Mucosa of descending colon (tissue), 3 donors: ENCODE measurements around the gene HNRNPUL1. TPM values are rescaled to one million over a fixed set of nuclear protein-coding genes. Genes with fewer than 3 reads are reported as not detected.

Experiments used
- ATAC-seq: fragments of 200-7000 bp; cut with Tn5 transposase; one replicate; pipeline ENCODE4 v1.9.1; 2020; ENCODE audit warnings: mild to moderate bottlenecking, moderate library complexity
- DNase-seq, 3 donors: peaks; one replicate each; pipeline ENCODE4 v3.0.0-alpha.2; 2020
- H3K36me3 ChIP-seq: fragments of 200-600 bp; one replicate; pipeline ENCODE4 v1.8.0; 2021; ENCODE audit warnings: low read depth, mild to moderate bottlenecking
- H3K4me1 ChIP-seq: fragments of 200-600 bp; one replicate; pipeline ENCODE4 v1.8.0; 2021; ENCODE audit warnings: low read depth, mild to moderate bottlenecking
- H3K4me3 ChIP-seq: fragments of 200-600 bp; one replicate; pipeline ENCODE4 v1.8.0; 2021; ENCODE audit warnings: mild to moderate bottlenecking
- H3K9me3 ChIP-seq: fragments of 200-600 bp; one replicate; pipeline ENCODE4 v1.8.0; 2021; ENCODE audit warnings: mild to moderate bottlenecking
- intact Hi-C, 2 donors: fragments of 100-400 bp; cut with DNase I in 1 of 2; cut with micrococcal nuclease in 1 of 2; formaldehyde crosslinking; loops; one replicate each; pipeline versions ENCODE4 v1.11.0 to v1.11.1; 2022; cut with DNase I, micrococcal nuclease
- long read RNA-seq, 2 donors: library from polyadenylated mRNA; unstranded; transcript quantifications; one replicate each; pipeline ENCODE4 v2.0.0, GENCODE V29; 2019 to 2021
- total RNA-seq, 3 donors: library from RNA; stranded (reverse); fragmentation: NEBNext Ultra II Directional in 2 of 3; extraction: Animal tissue kit (Norgen Biotek cat#: 25700) in 2 of 3; gene quantifications; one replicate each; pipeline versions ENCODE4 v1.2.1 to v1.2.4, GENCODE V29; 2021 to 2023
- TF ChIP-seq, protein P1 (sequence below): fragments of 200-600 bp; IDR thresholded peaks from one replicate; pipeline ENCODE4 v1.8.0; 2022; ENCODE audit warnings: antibody characterized with exemption, mild to moderate bottlenecking
- donor health status: DM: no; HTN: no; CAD: no; lungs with moderate emphysema.
- donor health status: DM: no; HTN: no; CAD: no.
- donor health status: DM: no; HTN: yes; CAD: no.

Gene HNRNPUL1
- 100 to 1,000 TPM; 155 to 234 (median 190) TPM for total RNA-seq
- long read RNA-seq, donor 1, transcript HNRNPUL1-208 (15 exons, 3,043 nt): minor isoform, 6 of 137 reads
- long read RNA-seq, donor 1, transcript HNRNPUL1-204 (15 exons, 3,555 nt): major isoform, 70 of 137 reads
- long read RNA-seq, donor 1, partial matches to known transcripts: 35 of 137 reads
- long read RNA-seq, donor 1, other reads (novel, unspliced or antisense): 23 of 137 reads
- long read RNA-seq, donor 2, partial matches to known transcripts: 8 of 10 reads
- long read RNA-seq, donor 2, other reads (novel, unspliced or antisense): 1 of 10 reads

DNA sequence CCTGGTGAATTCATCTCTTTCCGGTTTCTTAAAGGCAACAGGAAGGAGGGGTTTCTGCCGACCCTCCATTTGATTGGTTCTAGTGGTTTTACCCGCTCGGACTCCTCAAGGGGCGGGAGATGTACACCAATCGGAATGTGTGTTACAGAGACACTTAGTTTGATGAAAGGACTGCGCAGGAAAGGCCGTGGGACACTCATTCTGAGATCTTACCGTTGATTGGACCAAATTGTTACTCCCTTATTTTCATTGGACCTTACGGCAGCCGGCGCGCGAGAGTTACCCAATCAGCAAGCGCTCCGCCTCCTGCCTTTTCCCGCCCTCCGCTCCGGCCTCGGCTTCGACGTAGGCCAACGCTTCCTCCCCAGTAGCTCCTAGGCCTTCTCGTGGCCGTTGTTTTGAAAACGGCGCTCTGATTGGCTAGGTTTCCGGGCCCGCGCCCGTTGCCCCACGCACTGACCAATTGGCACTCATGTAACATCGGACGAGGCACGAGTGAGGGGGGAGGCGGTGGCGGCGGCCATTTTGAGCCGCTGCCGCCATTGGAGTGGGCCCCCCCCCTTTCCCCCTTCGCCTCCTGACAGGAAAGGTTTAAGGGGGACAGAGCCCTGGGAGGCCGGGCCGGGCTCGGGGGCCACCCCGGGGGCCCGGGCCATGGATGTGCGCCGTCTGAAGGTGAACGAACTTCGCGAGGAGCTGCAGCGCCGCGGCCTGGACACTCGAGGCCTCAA lies at the start of gene HNRNPUL1:
HNRNPUL1 (plus strand) TSS at position 523 of the 731 bp plus-strand sequence; CDS start at position 655, 132 bp downstream.
- no peaks in the 10 kb centered on the region for H3K9me3 ChIP-seq
- peaks cover 27% of the 10 kb centered on the region for H3K4me1 ChIP-seq
- ATAC-seq: peak; percentile 80
- peak; percentile 98 to 99 (median 99) for DNase-seq
- H3K4me3 ChIP-seq: peak within 1 kb of the TSS; percentile 77
- TF ChIP-seq, protein P1, sequence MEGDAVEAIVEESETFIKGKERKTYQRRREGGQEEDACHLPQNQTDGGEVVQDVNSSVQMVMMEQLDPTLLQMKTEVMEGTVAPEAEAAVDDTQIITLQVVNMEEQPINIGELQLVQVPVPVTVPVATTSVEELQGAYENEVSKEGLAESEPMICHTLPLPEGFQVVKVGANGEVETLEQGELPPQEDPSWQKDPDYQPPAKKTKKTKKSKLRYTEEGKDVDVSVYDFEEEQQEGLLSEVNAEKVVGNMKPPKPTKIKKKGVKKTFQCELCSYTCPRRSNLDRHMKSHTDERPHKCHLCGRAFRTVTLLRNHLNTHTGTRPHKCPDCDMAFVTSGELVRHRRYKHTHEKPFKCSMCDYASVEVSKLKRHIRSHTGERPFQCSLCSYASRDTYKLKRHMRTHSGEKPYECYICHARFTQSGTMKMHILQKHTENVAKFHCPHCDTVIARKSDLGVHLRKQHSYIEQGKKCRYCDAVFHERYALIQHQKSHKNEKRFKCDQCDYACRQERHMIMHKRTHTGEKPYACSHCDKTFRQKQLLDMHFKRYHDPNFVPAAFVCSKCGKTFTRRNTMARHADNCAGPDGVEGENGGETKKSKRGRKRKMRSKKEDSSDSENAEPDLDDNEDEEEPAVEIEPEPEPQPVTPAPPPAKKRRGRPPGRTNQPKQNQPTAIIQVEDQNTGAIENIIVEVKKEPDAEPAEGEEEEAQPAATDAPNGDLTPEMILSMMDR: no peak
- intact Hi-C loops: loop anchor here in 1 of 2 donors (5.0 kb wide), 1 partner anchor 62 kb away; no protein-coding TSS in a partner anchor
- H3K36me3 ChIP-seq: peaks cover 12% of the 10 kb centered on the region

- H3K36me3 ChIP-seq: no peaks in the 10 kb centered on the region
- DNase-seq: no peak
- peaks cover 3% of the 10 kb centered on the region for H3K4me1 ChIP-seq
- ATAC-seq: no peak
- no peak overlapping the region for H3K4me3 ChIP-seq
- TF ChIP-seq, protein P1: no peak
- intact Hi-C loops: no loop called here
- H3K9me3 ChIP-seq: no peaks in the 10 kb centered on the region
Observed at GRCh38 chr19:41217741-41218140, 46.4 kb upstream of the HNRNPUL1 start.

DNA sequence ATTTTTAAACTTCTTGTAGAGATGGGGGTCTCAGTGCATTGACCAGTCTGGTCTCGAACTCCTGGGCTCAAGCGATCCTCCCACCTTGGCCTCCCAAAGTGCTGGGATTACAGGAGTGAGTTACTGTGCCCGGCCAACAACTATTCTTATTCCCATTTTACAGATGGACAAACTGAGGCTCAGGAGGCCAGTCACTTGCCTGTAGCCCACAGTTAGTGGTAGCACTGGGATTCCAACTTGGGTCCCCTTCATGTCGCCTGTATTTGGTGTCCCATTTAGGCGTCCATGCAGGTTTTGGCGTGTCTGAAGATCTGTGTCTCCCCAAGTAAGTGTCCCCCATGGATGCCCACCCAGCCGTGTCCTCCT lies 45.9 kb upstream of the HNRNPUL1 start:
- intact Hi-C loops: no loop called here
- TF ChIP-seq, protein P1: no peak
- Histone ChIP-seq H3K4me1 (peaks cover 5% of the 10 kb centered on the region), H3K9me3 (no peaks in the 10 kb centered on the region), H3K36me3 (no peaks in the 10 kb centered on the region), H3K4me3 (no peak overlapping the region)
- no peak for ATAC-seq
- DNase-seq: no peak

- DNase-seq (peak; percentile 67 to 69 (median 69)), ATAC-seq (peak; percentile 61)
- intact Hi-C loops: no loop called here
- no peaks in the 10 kb centered on the region for H3K36me3 ChIP-seq
- peak within 1 kb of the TSS; percentile 9 for H3K4me3 ChIP-seq
- peaks cover 5% of the 10 kb centered on the region for H3K4me1 ChIP-seq
- TF ChIP-seq, protein P1: no peak
- no peaks in the 10 kb centered on the region for H3K9me3 ChIP-seq
Observed at GRCh38 chr19:41218615-41219507, 45.3 kb upstream of the HNRNPUL1 start, which contains the start of gene AXL. AXL (plus strand) TSS chr19:41219223; CDS start chr19:41219393, 170 bp downstream.

GRCh38 chr19:41219924-41220567 lies 44.1 kb upstream of the HNRNPUL1 start:
- peak overlapping the region; percentile 9 for H3K4me3 ChIP-seq
- H3K36me3 ChIP-seq: no peaks in the 10 kb centered on the region
- ATAC-seq (peak; percentile 7), DNase-seq (no peak)
- peaks cover 5% of the 10 kb centered on the region for H3K4me1 ChIP-seq
- H3K9me3 ChIP-seq: no peaks in the 10 kb centered on the region
- TF ChIP-seq, protein P1: no peak
- intact Hi-C loops: no loop called here
